CD4-positive, CD25-positive, alpha-beta regulatory T cell (primary cell): Measurements from ENCODE around the gene TNFRSF8. TPM values are rescaled to one million over a fixed set of nuclear protein-coding genes. Genes with fewer than 3 reads are reported as not detected.
A peak's percentile ranks its signal among the peaks of the same experiment; 100 is the strongest.

Experiments used
- ATAC-seq, 2 donors: fragments of 150-1000 bp; cut with Tn5 transposase; one replicate each; pipeline ENCODE4 v1.10.0; 2021; ENCODE audit warnings: low read depth in 2 of 2, moderate number of reproducible peaks in 2 of 2, moderate library complexity in 1 of 2
- DNase-seq, 3 donors: peaks; one replicate each; pipeline versions ENCODE4 v3.0.0 to v3.0.0-alpha.2; 2012 to 2022; ENCODE audit warnings: mixed read lengths in 1 of 3
- H3K27ac ChIP-seq: one replicate; pipeline ENCODE4 v1.7.0; 2013; ENCODE audit warnings: mild to moderate bottlenecking, low read length; ENCODE audit not compliant: insufficient read depth, poor library complexity, severe bottlenecking
- H3K27me3 ChIP-seq: one replicate; pipeline ENCODE4 v1.7.0; 2013; ENCODE audit warnings: low read length; ENCODE audit not compliant: control insufficient read depth, insufficient read depth
- H3K36me3 ChIP-seq: one replicate; pipeline ENCODE4 v1.7.0; 2013; ENCODE audit warnings: mild to moderate bottlenecking, low read length, moderate library complexity; ENCODE audit not compliant: control insufficient read depth, insufficient read depth
- H3K4me1 ChIP-seq: 2 replicates; pipeline ENCODE4 v1.7.0; 2013; ENCODE audit warnings: mild to moderate bottlenecking, low read length; ENCODE audit not compliant: insufficient read depth, control insufficient read depth, poor library complexity, severe bottlenecking
- H3K4me3 ChIP-seq: one replicate; pipeline ENCODE4 v1.7.0; 2013; ENCODE audit warnings: low read depth, mild to moderate bottlenecking, low read length, moderate library complexity
- H3K9me3 ChIP-seq, 2 experiments: 1 replicate in 1 of 2; 2 replicates in 1 of 2; pipeline ENCODE4 v1.7.0; 2013; ENCODE audit warnings: low read length in 2 of 2, mild to moderate bottlenecking in 1 of 2, moderate library complexity in 1 of 2; ENCODE audit not compliant: control insufficient read depth in 2 of 2
- H3K27ac Mint-ChIP-seq, 3 donors: one replicate each; pipeline ENCODE4 v1.8.0; 2020 to 2022; ENCODE audit warnings: mild to moderate bottlenecking in 3 of 3, mixed read lengths in 3 of 3, moderate library complexity in 2 of 3
- H3K27me3 Mint-ChIP-seq: one replicate; pipeline ENCODE4 v1.8.0; 2022; ENCODE audit warnings: mild to moderate bottlenecking, mixed read lengths
- H3K36me3 Mint-ChIP-seq: one replicate; pipeline ENCODE4 v1.8.0; 2020; ENCODE audit warnings: mixed read lengths
- H3K4me1 Mint-ChIP-seq, 4 donors: one replicate each; pipeline ENCODE4 v1.8.0; 2020 to 2022; ENCODE audit warnings: mixed read lengths in 4 of 4, mild to moderate bottlenecking in 1 of 4
- H3K4me3 Mint-ChIP-seq, 4 donors: one replicate each; pipeline ENCODE4 v1.8.0; 2020 to 2022; ENCODE audit warnings: mild to moderate bottlenecking in 4 of 4, mixed read lengths in 4 of 4, moderate library complexity in 3 of 4
- H3K9me3 Mint-ChIP-seq, 7 donors: one replicate each; pipeline ENCODE4 v1.8.0; 2020 to 2022; ENCODE audit warnings: mixed read lengths in 7 of 7, mild to moderate bottlenecking in 3 of 7, moderate library complexity in 2 of 7
- polyA plus RNA-seq, 4 donors: library from polyadenylated mRNA; unstranded; fragments of 300-500 nt; fragmentation: Illumina TruSeq; gene quantifications; one replicate each; pipeline ENCODE4 v1.2.3, GENCODE V29; 2021
- total RNA-seq: library from RNA; stranded (reverse); gene quantifications from one replicate; pipeline ENCODE4 v1.2.3, GENCODE V29; 2022

The TNFRSF8 gene
- total and polyA plus RNA-seq, 5 donors from 2014 or later, result 1.1 to 3.2 (median 1.6) TPM

DNA sequence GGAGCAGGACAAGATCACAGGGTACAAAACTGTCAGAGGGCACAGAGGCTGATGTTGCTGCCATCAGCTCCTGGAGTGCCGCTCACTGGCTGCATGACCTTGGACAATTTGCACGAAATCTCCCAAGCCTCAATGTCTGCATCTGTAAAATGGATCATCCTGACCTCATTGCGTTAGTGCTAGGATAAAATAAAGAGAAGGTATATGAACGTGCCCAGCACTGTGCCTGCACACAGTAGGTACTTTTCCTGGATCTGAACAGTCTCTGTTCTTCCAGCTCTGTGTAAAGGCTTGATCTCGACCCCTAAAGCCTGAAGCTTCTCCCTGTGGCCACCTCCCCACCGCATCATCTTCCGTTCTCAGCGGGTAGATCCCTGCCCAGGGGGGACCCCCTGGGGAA, 116.6 kb downstream of the TNFRSF8 start:
- no peak for DNase-seq
- Mint-ChIP-seq H3K36me3 (peaks cover 14% of the 10 kb centered on the region), H3K4me3 (peak overlapping the region; percentile 89 to 100 (median 92)), H3K27me3 (no peaks in the 10 kb centered on the region), H3K9me3 (no peaks in the 10 kb centered on the region), H3K27ac (peak overlapping the region; percentile 95 to 99 (median 98)), H3K4me1 (peaks cover 24 to 96% (median 67%) of the 10 kb centered on the region in 4 donors)
- Histone ChIP-seq H3K27me3 (no peaks in the 10 kb centered on the region), H3K9me3 (no peaks in the 10 kb centered on the region), H3K27ac (peak overlapping the region; percentile 97), H3K4me3 (peak overlapping the region; percentile 27), H3K36me3 (peaks cover 25% of the 10 kb centered on the region), H3K4me1 (peaks cover 99% of the 10 kb centered on the region)
- ATAC-seq, result no peak

DNA sequence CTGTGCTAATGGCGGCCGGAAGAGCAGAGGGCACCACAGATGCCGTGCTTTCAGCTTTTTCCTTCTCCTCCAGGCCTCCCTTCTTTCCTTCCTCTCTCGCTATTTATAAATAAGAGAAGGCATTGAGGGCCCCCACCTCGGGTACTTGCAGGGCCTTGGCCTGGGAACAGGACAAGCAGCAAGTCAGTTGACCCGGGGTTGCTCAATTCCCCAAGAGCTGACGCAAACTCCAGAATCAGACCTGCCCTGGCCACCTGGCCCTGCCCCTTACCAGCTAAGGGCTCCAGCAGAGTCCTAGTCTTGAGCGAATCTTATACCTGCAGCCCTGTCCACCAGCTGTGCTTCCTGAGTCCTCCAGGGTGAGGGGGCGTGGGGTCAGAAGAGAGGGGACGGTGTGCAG, 117.2 kb downstream of the TNFRSF8 start:
- Mint-ChIP-seq H3K36me3 (peaks cover 14% of the 10 kb centered on the region), H3K27me3 (no peaks in the 10 kb centered on the region), H3K27ac (peak overlapping the region; percentile 95 to 99 (median 98)), H3K4me1 (peaks cover 24 to 96% (median 71%) of the 10 kb centered on the region in 4 donors), H3K9me3 (no peaks in the 10 kb centered on the region), H3K4me3 (peak overlapping the region; percentile 89 to 100 (median 92))
- Histone ChIP-seq H3K4me1 (peaks cover 99% of the 10 kb centered on the region), H3K27ac (peak overlapping the region; percentile 97), H3K4me3 (no peak overlapping the region), H3K36me3 (peaks cover 25% of the 10 kb centered on the region), H3K9me3 (no peaks in the 10 kb centered on the region), H3K27me3 (no peaks in the 10 kb centered on the region)
- ATAC-seq, result no peak
- no peak for DNase-seq

GRCh38 chr1:12180903-12181302, 117.8 kb downstream of the TNFRSF8 start:
- Mint-ChIP-seq H3K27me3 (no peaks in the 10 kb centered on the region), H3K27ac (peak overlapping the region; percentile 95 to 99 (median 98)), H3K4me1 (peaks cover 24 to 96% (median 75%) of the 10 kb centered on the region in 4 donors), H3K9me3 (no peaks in the 10 kb centered on the region), H3K4me3 (peak overlapping the region in 3 of 4 donors; percentile 65 to 100 (median 74)), H3K36me3 (peaks cover 14% of the 10 kb centered on the region)
- Histone ChIP-seq H3K4me1 (peaks cover 99% of the 10 kb centered on the region), H3K36me3 (peaks cover 25% of the 10 kb centered on the region), H3K27me3 (no peaks in the 10 kb centered on the region), H3K9me3 (no peaks in the 10 kb centered on the region), H3K27ac (peak overlapping the region; percentile 97), H3K4me3 (no peak overlapping the region)
- no peak for DNase-seq
- no peak for ATAC-seq

- H3K4me1 ChIP-seq, result peaks cover 99% of the 10 kb centered on the region
- peak overlapping the region; percentile 97 for H3K27ac ChIP-seq
- Mint-ChIP-seq H3K27ac (peak overlapping the region; percentile 95 to 99 (median 98)), H3K4me3 (peak overlapping the region; percentile 55 to 100 (median 70)), H3K9me3 (no peaks in the 10 kb centered on the region), H3K4me1 (peaks cover 19 to 96% (median 74%) of the 10 kb centered on the region in 4 donors), H3K36me3 (peaks cover 17% of the 10 kb centered on the region), H3K27me3 (no peaks in the 10 kb centered on the region)
- no peaks in the 10 kb centered on the region for H3K27me3 ChIP-seq
- peaks cover 27% of the 10 kb centered on the region for H3K36me3 ChIP-seq
- ATAC-seq (no peak), DNase-seq (no peak)
- no peak overlapping the region for H3K4me3 ChIP-seq
- no peaks in the 10 kb centered on the region for H3K9me3 ChIP-seq
Observed at GRCh38 chr1:12181568-12181967, 118.5 kb downstream of the TNFRSF8 start.

- H3K36me3 ChIP-seq, result peaks cover 27% of the 10 kb centered on the region
- DNase-seq, result no peak
- peaks cover 21 to 98% (median 76%) of the 10 kb centered on the region in 4 donors for H3K4me1 Mint-ChIP-seq
Observed at GRCh38 chr1:12182410-12182984, 119.4 kb downstream of the TNFRSF8 start.

DNA sequence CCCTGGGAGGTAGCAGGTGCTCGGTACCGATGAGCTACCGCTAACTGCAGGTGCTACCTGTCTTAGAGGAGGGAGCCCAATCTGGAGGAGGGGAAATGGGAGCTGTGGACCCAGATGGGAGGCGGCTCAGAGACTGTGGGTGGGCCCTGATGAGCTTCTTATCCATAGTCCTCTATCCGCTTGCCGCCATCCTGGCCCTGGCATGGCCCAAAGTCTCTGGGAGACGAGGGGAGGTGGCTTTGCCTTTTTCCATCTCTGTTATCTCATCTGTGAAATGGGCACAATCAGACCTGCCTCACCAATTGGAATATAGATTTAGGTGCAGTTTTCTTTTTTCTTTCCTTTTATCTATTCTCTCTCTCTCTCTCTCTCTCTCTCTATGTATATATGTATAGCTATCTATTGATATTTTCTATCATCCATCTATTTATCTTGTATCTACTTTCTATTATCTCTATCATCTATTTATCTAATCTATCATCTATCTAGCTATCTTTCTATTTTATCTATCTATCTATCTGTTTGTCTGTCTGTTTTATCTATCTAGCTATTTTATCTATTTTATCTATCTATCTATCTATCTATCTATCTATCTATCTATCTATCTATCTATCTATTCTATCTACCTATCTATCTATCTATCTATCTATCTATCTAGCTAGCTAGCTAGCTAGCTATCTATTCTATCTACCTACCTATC, 120.1 kb downstream of the TNFRSF8 start:
- peaks cover 31% of the 10 kb centered on the region for H3K36me3 ChIP-seq
- peak overlapping the region; percentile 35 for H3K4me3 ChIP-seq
- DNase-seq, result no peak
- H3K27me3 ChIP-seq, result no peaks in the 10 kb centered on the region
- peaks cover 99% of the 10 kb centered on the region for H3K4me1 ChIP-seq
- Mint-ChIP-seq H3K27ac (peak overlapping the region; percentile 95 to 99 (median 98)), H3K4me1 (peaks cover 22 to 98% (median 77%) of the 10 kb centered on the region in 4 donors), H3K4me3 (peak overlapping the region; percentile 74 to 100 (median 84)), H3K27me3 (no peaks in the 10 kb centered on the region), H3K9me3 (peaks cover 0 to 2% (median 0%) of the 10 kb centered on the region in 7 donors), H3K36me3 (peaks cover 24% of the 10 kb centered on the region)
- H3K9me3 ChIP-seq, result no peaks in the 10 kb centered on the region
- no peak for ATAC-seq
- H3K27ac ChIP-seq, result peak overlapping the region; percentile 97

More at GRCh38 chr1:12182410-12182984, 119.4 kb downstream of the TNFRSF8 start:
- Mint-ChIP-seq H3K27ac (peak overlapping the region; percentile 95 to 99 (median 98)), H3K9me3 (no peaks in the 10 kb centered on the region), H3K27me3 (no peaks in the 10 kb centered on the region), H3K36me3 (peaks cover 21% of the 10 kb centered on the region), H3K4me3 (peak overlapping the region; percentile 65 to 100 (median 81))
- H3K4me3 ChIP-seq, result peak overlapping the region; percentile 35
- H3K9me3 ChIP-seq, result no peaks in the 10 kb centered on the region
- peak overlapping the region; percentile 97 for H3K27ac ChIP-seq
- peaks cover 98% of the 10 kb centered on the region for H3K4me1 ChIP-seq
- H3K27me3 ChIP-seq, result no peaks in the 10 kb centered on the region
- no peak for ATAC-seq

- Mint-ChIP-seq H3K9me3 (peaks cover 0 to 2% (median 0%) of the 10 kb centered on the region in 7 donors), H3K4me1 (peaks cover 22 to 98% (median 76%) of the 10 kb centered on the region in 4 donors), H3K27ac (peak overlapping the region; percentile 89 to 95 (median 90)), H3K4me3 (peak overlapping the region; percentile 74 to 100 (median 85)), H3K36me3 (peaks cover 25% of the 10 kb centered on the region), H3K27me3 (no peaks in the 10 kb centered on the region)
- peaks cover 99% of the 10 kb centered on the region for H3K4me1 ChIP-seq
- peak overlapping the region; percentile 97 for H3K27ac ChIP-seq
- ATAC-seq (peak; percentile 19 to 26), DNase-seq (no peak)
- H3K36me3 ChIP-seq, result peaks cover 40% of the 10 kb centered on the region
- no peaks in the 10 kb centered on the region for H3K9me3 ChIP-seq
- no peaks in the 10 kb centered on the region for H3K27me3 ChIP-seq
- H3K4me3 ChIP-seq, result peak overlapping the region; percentile 35
Observed at GRCh38 chr1:12184008-12184681, 121.0 kb downstream of the TNFRSF8 start.
